GM19043 (cell line): Measurements from ENCODE around the gene TNFSF8.

Experiments
- ATAC-seq: cut with Tn5 transposase; IDR thresholded peaks from one replicate; pipeline ENCODE4 v1.9.1; 2021; ENCODE audit warnings: low read depth; ENCODE audit not compliant: unreplicated experiment

TNFSF8 gene

GRCh38 chr9:114930056-114930812 lies at the start of gene TNFSF8:
Gene TNFSF8 (minus strand): TSS chr9:114930591. CDS start chr9:114930303, 288 bp downstream.
- no peak for ATAC-seq

- no peak for ATAC-seq
Measured at GRCh38 chr9:114973216-114973615, 42.8 kb upstream of the TNFSF8 start.

- no peak for ATAC-seq
Measured at GRCh38 chr9:114972510-114973136, 42.2 kb upstream of the TNFSF8 start.

- ATAC-seq: no peak
Measured at GRCh38 chr9:114969269-114969668, 38.9 kb upstream of the TNFSF8 start.

GRCh38 chr9:114968671-114969070 lies 38.3 kb upstream of the TNFSF8 start:
- ATAC-seq: no peak

- ATAC-seq: no peak
Measured at GRCh38 chr9:114965564-114965963, 35.2 kb upstream of the TNFSF8 start.

GRCh38 chr9:114962809-114963208 lies 32.4 kb upstream of the TNFSF8 start:
- ATAC-seq: no peak

- no peak for ATAC-seq
Measured at GRCh38 chr9:114960276-114960675, 29.9 kb upstream of the TNFSF8 start.

- no peak for ATAC-seq
Measured at GRCh38 chr9:114958844-114959235, 28.4 kb upstream of the TNFSF8 start.

- no peak for ATAC-seq
Measured at GRCh38 chr9:114958021-114958843, 27.8 kb upstream of the TNFSF8 start.

GRCh38 chr9:114957558-114957957 lies 27.2 kb upstream of the TNFSF8 start:
- ATAC-seq: no peak

GRCh38 chr9:114954956-114955582 lies 24.7 kb upstream of the TNFSF8 start:
- ATAC-seq: no peak

GRCh38 chr9:114953959-114954358 lies 23.6 kb upstream of the TNFSF8 start:
- no peak for ATAC-seq

- ATAC-seq: no peak
Measured at GRCh38 chr9:114953046-114953445, 22.7 kb upstream of the TNFSF8 start.

GRCh38 chr9:114950761-114951160 lies 20.4 kb upstream of the TNFSF8 start:
- ATAC-seq: no peak

GRCh38 chr9:114947058-114947457 lies 16.7 kb upstream of the TNFSF8 start:
- ATAC-seq: no peak

GRCh38 chr9:114945616-114946412 lies 15.4 kb upstream of the TNFSF8 start:
- ATAC-seq: no peak

GRCh38 chr9:114941376-114941775 lies 11.0 kb upstream of the TNFSF8 start:
- ATAC-seq: no peak

GRCh38 chr9:114938687-114939575 lies 8.5 kb upstream of the TNFSF8 start:
- ATAC-seq: no peak
